NT2/D1 (cell line): ENCODE data around the gene GTPBP6.

ENCODE experiments used
- SUZ12 ChIP-seq: IDR thresholded peaks from 2 replicates; pipeline ENCODE4 v1.6.1; 2011; ENCODE audit not compliant: insufficient read length, insufficient read depth; ENCODE audit errors: extremely low read depth
- YY1 ChIP-seq: IDR thresholded peaks from 2 replicates; pipeline ENCODE4 v1.6.1; 2011; ENCODE audit not compliant: insufficient read length, insufficient read depth

GRCh38 chrX:311156-312129, 7.2 kb downstream of the GTPBP6 start:
- TF ChIP-seq YY1: no peak
- TF ChIP-seq SUZ12: no peak
